HepG2 (cell line): ENCODE measurements around the gene FOSL2. TPM values are rescaled to one million over a fixed set of nuclear protein-coding genes. Genes with fewer than 3 reads are reported as not detected.

Source experiments
- ATAC-seq: fragments of 200-7000 bp; cut with Tn5 transposase; 3 replicates; pipeline ENCODE4 v1.9.1; 2020; ENCODE audit warnings: mild to moderate bottlenecking, moderate library complexity
- BruUV-seq: library from RNA; stranded (reverse); fragments of 400-500 nt; replicated peaks from 2 replicates; lab custom pipeline; 2021; lab: Mats Ljungman, UMichigan
- CTCF ChIA-PET: fragments of 300-600 bp; formaldehyde crosslinking; extraction: SDS; loops from one replicate; lab custom pipeline; 2021; ENCODE audit warnings: low total read pairs, inconsistent platforms, low intra/inter-chr PET ratio; lab: Yijun Ruan, JAX
- POLR2A ChIA-PET: fragments of 350-600 bp; sonication (Branson Sonifier 250); formaldehyde crosslinking; loops from one replicate; lab custom pipeline; 2020; ENCODE audit warnings: antibody characterized with exemption, inconsistent platforms; lab: Yijun Ruan, JAX
- DNase-seq: peaks from one replicate; pipeline ENCODE4 v3.0.0-alpha.2; 2015; ENCODE audit warnings: low spot score
- FAIRE-seq: peaks from 3 replicates; lab custom pipeline; 2011; peaks lifted over from hg19 to GRCh38; lab: Jason Lieb, UNC
- H2AFZ ChIP-seq: one replicate; pipeline ENCODE4 v1.6.1; 2011; ENCODE audit warnings: low read length, inconsistent platforms
- H3K27ac ChIP-seq: fragments of 300-600 bp; 3 replicates; pipeline ENCODE4 v1.8.0; 2011; ENCODE audit warnings: mixed run types, mild to moderate bottlenecking, mixed read lengths, low read length, inconsistent platforms; ENCODE audit not compliant: insufficient read depth; ENCODE audit errors: extremely low read length
- H3K27me3 ChIP-seq, 2 experiments: fragments of 200-600 bp in 1 of 2; 2 replicates in 1 of 2; 3 replicates in 1 of 2; pipeline versions ENCODE4 v1.6.0 to v1.8.0; 2011; ENCODE audit warnings: low read length in 2 of 2, mild to moderate bottlenecking in 2 of 2, moderate library complexity in 2 of 2, inconsistent platforms in 1 of 2; ENCODE audit not compliant: insufficient read depth in 2 of 2, control insufficient read depth in 1 of 2
- H3K36me3 ChIP-seq, 2 experiments: fragments of 200-600 bp in 1 of 2; replicated peaks in 1 of 2; 2 replicates in 1 of 2; 3 replicates in 1 of 2; pipeline versions ENCODE4 v1.5.1 to v1.8.0; 2011; ENCODE audit warnings: low read length in 2 of 2, inconsistent platforms in 1 of 2; ENCODE audit not compliant: insufficient read depth in 2 of 2, control insufficient read depth in 1 of 2
- H3K4me1 ChIP-seq: 2 replicates; pipeline ENCODE4 v1.5.1; 2012; ENCODE audit warnings: low read length, inconsistent platforms; ENCODE audit not compliant: insufficient read depth
- H3K4me2 ChIP-seq: 2 replicates; pipeline ENCODE4 v1.6.0; 2011; ENCODE audit warnings: low read depth, low read length, inconsistent platforms
- H3K4me3 ChIP-seq, 3 experiments: fragments of 200-600 bp in 1 of 3; sonication (generic), shearing (Covaris generic) in 1 of 3; replicated peaks in 1 of 3; 2 replicates each; pipeline ENCODE4 v1.5.1; 2011 to 2016; ENCODE audit warnings: low read length in 3 of 3, inconsistent platforms in 2 of 3, low read depth in 2 of 3, mild to moderate bottlenecking in 2 of 3, control low read depth in 1 of 3, mixed read lengths in 1 of 3; ENCODE audit not compliant: insufficient read depth in 1 of 3
- H3K79me2 ChIP-seq: one replicate; pipeline ENCODE4 v1.6.1; 2011; ENCODE audit warnings: low read length, inconsistent platforms; ENCODE audit not compliant: insufficient read depth
- H3K9ac ChIP-seq: 2 replicates; pipeline ENCODE4 v1.6.0; 2011; ENCODE audit warnings: mild to moderate bottlenecking, low read depth, low read length, inconsistent platforms; ENCODE audit not compliant: insufficient read depth
- H3K9me3 ChIP-seq: 2 replicates; pipeline ENCODE4 v1.5.1; 2012; ENCODE audit warnings: mild to moderate bottlenecking, low read length
- H4K20me1 ChIP-seq: 2 replicates; pipeline ENCODE4 v1.6.0; 2011; ENCODE audit warnings: inconsistent platforms, mild to moderate bottlenecking, low read length, moderate library complexity; ENCODE audit not compliant: insufficient read depth
- ARID4A ChIP-seq: sonication (generic); formaldehyde crosslinking; IDR thresholded peaks from 2 replicates; pipeline ENCODE4 v1.5.0; 2020; ENCODE audit warnings: mild to moderate bottlenecking, missing genetic modification reagents, borderline replicate concordance
- DDIT3 ChIP-seq: sonication (generic); formaldehyde crosslinking; IDR thresholded peaks from 2 replicates; pipeline ENCODE4 v1.4.0; 2020; ENCODE audit warnings: mild to moderate bottlenecking, missing genetic modification reagents
- HNRNPH1 ChIP-seq: fragments of 200-400 bp; formaldehyde crosslinking; optimal IDR thresholded peaks from 2 replicates; pipeline ENCODE3; 2017; ENCODE audit warnings: mild to moderate bottlenecking, low read depth, low read length
- HNRNPL ChIP-seq: fragments of 200-400 bp; formaldehyde crosslinking; IDR thresholded peaks from 2 replicates; pipeline ENCODE4 v1.6.1; 2017; ENCODE audit warnings: mild to moderate bottlenecking, low read depth, low read length
- MLLT10 ChIP-seq: sonication (generic); formaldehyde crosslinking; IDR thresholded peaks from 2 replicates; pipeline ENCODE4 v1.4.0; 2020; ENCODE audit warnings: missing genetic modification reagents
- NFE2 ChIP-seq: sonication (generic); formaldehyde crosslinking; IDR thresholded peaks from 2 replicates; pipeline ENCODE4 v1.4.0; 2020; ENCODE audit warnings: missing genetic modification reagents
- RARA ChIP-seq: IDR thresholded peaks from 2 replicates; pipeline ENCODE4 v1.6.1; 2016; ENCODE audit warnings: missing genetic modification reagents, missing compliant biosample characterization
- TRAFD1 ChIP-seq: sonication (generic); formaldehyde crosslinking; IDR thresholded peaks from 2 replicates; pipeline ENCODE4 v1.5.1; 2020; ENCODE audit warnings: missing genetic modification reagents, mild to moderate bottlenecking, borderline replicate concordance
- ZBTB1 ChIP-seq: sonication (generic); formaldehyde crosslinking; IDR thresholded peaks from 2 replicates; pipeline ENCODE4 v1.4.0; 2020; ENCODE audit warnings: missing genetic modification reagents, borderline replicate concordance
- ZMYM4 ChIP-seq: sonication (generic); formaldehyde crosslinking; IDR thresholded peaks from 2 replicates; pipeline ENCODE4 v1.8.1; 2023; ENCODE audit warnings: mild to moderate bottlenecking, missing genetic modification reagents
- ZNF138 ChIP-seq: sonication (generic); formaldehyde crosslinking; IDR thresholded peaks from 2 replicates; pipeline ENCODE4 v1.5.0; 2020; ENCODE audit warnings: mild to moderate bottlenecking, low read depth, missing genetic modification reagents
- ZNF260 ChIP-seq: sonication (generic); formaldehyde crosslinking; IDR thresholded peaks from 2 replicates; pipeline ENCODE4 v1.4.0; 2020; ENCODE audit warnings: missing genetic modification reagents, low read depth, mild to moderate bottlenecking, borderline replicate concordance
- ZNF816 ChIP-seq: sonication (generic); formaldehyde crosslinking; IDR thresholded peaks from 2 replicates; pipeline ENCODE4 v1.8.0; 2022; ENCODE audit warnings: missing genetic modification reagents, mild to moderate bottlenecking, borderline replicate concordance
- WGBS: methylation state at CpG from one replicate; pipeline ENCODE4 v1.1.6; 2017; ENCODE audit warnings: low lambda C conversion rate; 5-methylcytosine and 5-hydroxymethylcytosine counted together
- in situ Hi-C: cut with HindIII; loops from 2 replicates; pipeline ENCODE4 v1.10.0; 2017; ENCODE audit warnings: low pct_unique_long_range_greater_than_20kb; ENCODE audit not compliant: extremely low pct_ligation_motif_present
- intact Hi-C: fragments of 100-400 bp; cut with micrococcal nuclease; formaldehyde crosslinking; loops from one replicate; pipeline ENCODE4 v1.10.0; 2022; ENCODE audit not compliant: unreplicated experiment
- polyA plus RNA-seq, 8 experiments: library from polyadenylated mRNA; depleted of rRNA in 3 of 8; stranded (reverse) in 7 of 8; unstranded in 1 of 8; fragments of >200 nt; fragmentation: Illumina TruSeq in 4 of 8; extraction: Trizol in 4 of 8; gene quantifications; 2 replicates each; pipeline versions ENCODE4 v1.2.1 to v1.2.3, GENCODE V29; 2011 to 2016; ENCODE audit warnings: low read depth in 4 of 8, missing spikeins in 1 of 8, mixed read lengths in 1 of 8; ENCODE audit not compliant: insufficient read depth in 1 of 8
- total RNA-seq, 5 experiments: library from RNA; depleted of rRNA; stranded (reverse); fragments of >200 nt; fragmentation: Illumina TruSeq; extraction: Trizol; gene quantifications; 2 replicates each; pipeline ENCODE4 v1.2.3, GENCODE V29; 2016; ENCODE audit warnings: low read depth in 1 of 5
- TF ChIP-seq, protein P1 (sequence below): sonication (generic); formaldehyde crosslinking; IDR thresholded peaks from 2 replicates; pipeline ENCODE4 v1.5.1; 2020; ENCODE audit warnings: mild to moderate bottlenecking, moderate library complexity, missing genetic modification reagents
- TF ChIP-seq, protein P2 (sequence below): sonication (generic); formaldehyde crosslinking; IDR thresholded peaks from 2 replicates; pipeline ENCODE4 v1.8.0; 2022; ENCODE audit warnings: missing genetic modification reagents, mild to moderate bottlenecking, borderline replicate concordance

The FOSL2 gene
- total and polyA plus RNA-seq, 2 of the 13 experiments (the other 11 are each of a cell fraction or from before 2014, with no cell fraction given): 3.4 to 18.1 TPM

DNA sequence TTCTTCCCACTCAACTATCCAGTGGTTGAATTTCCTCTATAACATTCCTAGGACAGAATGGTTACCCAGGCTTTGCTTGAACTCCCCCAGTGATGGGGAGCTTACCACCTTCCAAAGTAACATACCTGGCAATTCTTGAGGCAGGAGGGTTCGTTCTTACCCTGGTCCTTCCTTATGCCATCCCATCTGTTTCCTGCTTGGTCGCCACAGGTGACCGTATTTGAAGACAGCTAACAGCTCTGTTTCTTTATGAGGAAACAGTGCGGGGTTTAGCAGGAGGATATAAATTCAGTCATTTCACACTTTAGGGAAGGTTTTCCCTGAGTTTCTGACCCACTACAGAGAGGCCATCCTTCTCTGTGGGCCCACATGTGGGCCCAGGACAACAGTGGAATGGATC is 42.6 kb downstream of the FOSL2 start:
- H3K9me3 ChIP-seq: peaks cover 8% of the 10 kb centered on the region; the same call in 1 of the 2 replicates
- DNase-seq (no peak), ATAC-seq (no peak), FAIRE-seq (peak; percentile 8)
- in situ Hi-C loops (no loop called here), intact Hi-C loops (no loop called here)
- H3K79me2 ChIP-seq: no peaks in the 10 kb centered on the region
- H3K4me1 ChIP-seq: peaks cover 47% of the 10 kb centered on the region
- 77% methylated on average over 4 of the region's 4 CpGs for WGBS
- CTCF ChIA-PET: no interaction called here
- no peak overlapping the region for H3K4me3 ChIP-seq
- no peak overlapping the region for H3K4me2 ChIP-seq
- H3K27me3 ChIP-seq: no peaks in the 10 kb centered on the region
- no peaks in the 10 kb centered on the region for H4K20me1 ChIP-seq
- H3K36me3 ChIP-seq: no peaks in the 10 kb centered on the region
- BruUV-seq: no TSS peak
- no peak overlapping the region for H3K27ac ChIP-seq
- H2AFZ ChIP-seq: no peak overlapping the region
- POLR2A ChIA-PET: interaction anchor here (1.0 to 1.5 kb wide), 4 partner anchors 22 to 683 kb away, joined by 3 to 11 read pairs (median 4); partner anchors contain the start of gene FOSL2
- H3K9ac ChIP-seq: no peak overlapping the region
- TF ChIP-seq MLLT10 (CRISPR knock-in tag) (no peak), ARID4A (CRISPR knock-in tag) (no peak), HNRNPL (no peak), HNRNPH1 (no peak), ZMYM4 (no peak), ZNF260 (CRISPR knock-in tag) (no peak), ZNF816 (CRISPR knock-in tag) (no peak), RARA (CRISPR knock-in tag) (no peak), DDIT3 (CRISPR knock-in tag) (no peak), TRAFD1 (CRISPR knock-in tag) (no peak), ZNF138 (no peak), ZBTB1 (CRISPR knock-in tag) (no peak), NFE2 (CRISPR knock-in tag) (no peak)
- TF ChIP-seq, protein P1, sequence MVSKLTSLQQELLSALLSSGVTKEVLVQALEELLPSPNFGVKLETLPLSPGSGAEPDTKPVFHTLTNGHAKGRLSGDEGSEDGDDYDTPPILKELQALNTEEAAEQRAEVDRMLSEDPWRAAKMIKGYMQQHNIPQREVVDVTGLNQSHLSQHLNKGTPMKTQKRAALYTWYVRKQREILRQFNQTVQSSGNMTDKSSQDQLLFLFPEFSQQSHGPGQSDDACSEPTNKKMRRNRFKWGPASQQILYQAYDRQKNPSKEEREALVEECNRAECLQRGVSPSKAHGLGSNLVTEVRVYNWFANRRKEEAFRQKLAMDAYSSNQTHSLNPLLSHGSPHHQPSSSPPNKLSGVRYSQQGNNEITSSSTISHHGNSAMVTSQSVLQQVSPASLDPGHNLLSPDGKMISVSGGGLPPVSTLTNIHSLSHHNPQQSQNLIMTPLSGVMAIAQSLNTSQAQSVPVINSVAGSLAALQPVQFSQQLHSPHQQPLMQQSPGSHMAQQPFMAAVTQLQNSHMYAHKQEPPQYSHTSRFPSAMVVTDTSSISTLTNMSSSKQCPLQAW (CRISPR knock-in tag): no peak
- TF ChIP-seq, protein P2, sequence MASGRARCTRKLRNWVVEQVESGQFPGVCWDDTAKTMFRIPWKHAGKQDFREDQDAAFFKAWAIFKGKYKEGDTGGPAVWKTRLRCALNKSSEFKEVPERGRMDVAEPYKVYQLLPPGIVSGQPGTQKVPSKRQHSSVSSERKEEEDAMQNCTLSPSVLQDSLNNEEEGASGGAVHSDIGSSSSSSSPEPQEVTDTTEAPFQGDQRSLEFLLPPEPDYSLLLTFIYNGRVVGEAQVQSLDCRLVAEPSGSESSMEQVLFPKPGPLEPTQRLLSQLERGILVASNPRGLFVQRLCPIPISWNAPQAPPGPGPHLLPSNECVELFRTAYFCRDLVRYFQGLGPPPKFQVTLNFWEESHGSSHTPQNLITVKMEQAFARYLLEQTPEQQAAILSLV (CRISPR knock-in tag): no peak
